HepG2 (cell line): ENCODE results near the gene ZBTB26. TPM values are rescaled to one million over a fixed set of nuclear protein-coding genes. Genes with fewer than 3 reads are reported as not detected.

ENCODE experiments used
- BORCS8-MEF2B ChIP-seq: sonication (generic); formaldehyde crosslinking; IDR thresholded peaks from 2 replicates; pipeline ENCODE4 v1.8.0; 2022; ENCODE audit warnings: mild to moderate bottlenecking, missing genetic modification reagents
- FOXA3 ChIP-seq: IDR thresholded peaks from 2 replicates; pipeline ENCODE4 v1.6.1; 2016; ENCODE audit warnings: missing genetic modification reagents, missing compliant biosample characterization
- FOXO4 ChIP-seq: sonication (generic); formaldehyde crosslinking; conservative IDR thresholded peaks from 2 replicates; pipeline ENCODE4 v1.8.1; 2023; ENCODE audit warnings: missing genetic modification reagents
- KAT8 ChIP-seq: IDR thresholded peaks from 2 replicates; pipeline ENCODE4 v1.6.1; 2016; ENCODE audit warnings: missing genetic modification reagents, missing compliant biosample characterization
- POLR2AphosphoS2 ChIP-seq: IDR thresholded peaks from 2 replicates; pipeline ENCODE4 v1.6.1; 2011; ENCODE audit warnings: low read depth, low read length, improper control_type of control experiment
- PTBP1 ChIP-seq: fragments of 200-400 bp; formaldehyde crosslinking; IDR thresholded peaks from 2 replicates; pipeline ENCODE4 v1.6.1; 2018; ENCODE audit warnings: low read length, low read depth; ENCODE audit not compliant: poor library complexity, severe bottlenecking
- RBM22 ChIP-seq: fragments of 200-400 bp; formaldehyde crosslinking; optimal IDR thresholded peaks from 2 replicates; pipeline ENCODE3; 2017; ENCODE audit warnings: mild to moderate bottlenecking, low read length, moderate library complexity
- SALL1 ChIP-seq: sonication (generic); formaldehyde crosslinking; IDR thresholded peaks from 2 replicates; pipeline ENCODE4 v1.8.0; 2022; ENCODE audit warnings: mild to moderate bottlenecking, missing genetic modification reagents
- SKI ChIP-seq: fragments of 450-650 bp; IDR thresholded peaks from one replicate; pipeline ENCODE4 v1.6.1; 2018; ENCODE audit warnings: mild to moderate bottlenecking; ENCODE audit not compliant: partially characterized antibody
- SMAD9 ChIP-seq: sonication (generic); formaldehyde crosslinking; IDR thresholded peaks from 2 replicates; pipeline ENCODE4 v1.5.1; 2020; ENCODE audit warnings: mild to moderate bottlenecking, missing genetic modification reagents
- YEATS4 ChIP-seq: sonication (generic); formaldehyde crosslinking; IDR thresholded peaks from 2 replicates; pipeline ENCODE4 v1.4.0; 2020; ENCODE audit warnings: missing genetic modification reagents, borderline replicate concordance
- ZNF12 ChIP-seq: sonication (generic); formaldehyde crosslinking; IDR thresholded peaks from 2 replicates; pipeline ENCODE4 v1.5.0; 2020; ENCODE audit warnings: missing genetic modification reagents
- ZNF460 ChIP-seq: sonication (generic); formaldehyde crosslinking; IDR thresholded peaks from 2 replicates; pipeline ENCODE4 v1.5.1; 2020; ENCODE audit warnings: missing genetic modification reagents, mild to moderate bottlenecking, borderline replicate concordance
- ZNF713 ChIP-seq: sonication (generic); formaldehyde crosslinking; IDR thresholded peaks from 2 replicates; pipeline ENCODE4 v1.4.0; 2020; ENCODE audit warnings: mild to moderate bottlenecking, missing genetic modification reagents
- ZNF784 ChIP-seq: sonication (generic); formaldehyde crosslinking; IDR thresholded peaks from 2 replicates; pipeline ENCODE4 v1.5.1; 2020; ENCODE audit warnings: missing genetic modification reagents, mild to moderate bottlenecking, borderline replicate concordance
- ZSCAN20 ChIP-seq: sonication (generic); formaldehyde crosslinking; IDR thresholded peaks from 2 replicates; pipeline ENCODE4 v1.4.0; 2020; ENCODE audit warnings: missing genetic modification reagents, mild to moderate bottlenecking, borderline replicate concordance
- ZSCAN30 ChIP-seq: sonication (generic); formaldehyde crosslinking; IDR thresholded peaks from 2 replicates; pipeline ENCODE4 v1.5.0; 2020; ENCODE audit warnings: mild to moderate bottlenecking, missing genetic modification reagents
- polyA plus RNA-seq, 8 experiments: library from polyadenylated mRNA; depleted of rRNA in 3 of 8; stranded (reverse) in 7 of 8; unstranded in 1 of 8; fragments of >200 nt; fragmentation: Illumina TruSeq in 4 of 8; extraction: Trizol in 4 of 8; gene quantifications; 2 replicates each; pipeline versions ENCODE4 v1.2.1 to v1.2.3, GENCODE V29; 2011 to 2016; ENCODE audit warnings: low read depth in 4 of 8, missing spikeins in 1 of 8, mixed read lengths in 1 of 8; ENCODE audit not compliant: insufficient read depth in 1 of 8
- total RNA-seq, 5 experiments: library from RNA; depleted of rRNA; stranded (reverse); fragments of >200 nt; fragmentation: Illumina TruSeq; extraction: Trizol; gene quantifications; 2 replicates each; pipeline ENCODE4 v1.2.3, GENCODE V29; 2016; ENCODE audit warnings: low read depth in 1 of 5
- TF ChIP-seq, protein P1 (sequence below): IDR thresholded peaks from 2 replicates; pipeline ENCODE4 v1.6.1; 2012; ENCODE audit warnings: low read depth, low read length, improper control_type of control experiment
- TF ChIP-seq, protein P2 (sequence below), 2 experiments: IDR thresholded peaks; 2 replicates each; pipeline ENCODE4 v1.6.1; 2011 to 2012; ENCODE audit warnings: low read length in 2 of 2, borderline replicate concordance in 1 of 2, low read depth in 1 of 2, mild to moderate bottlenecking in 1 of 2, moderate library complexity in 1 of 2
- TF ChIP-seq, protein P3 (sequence below): sonication (generic); formaldehyde crosslinking; IDR thresholded peaks from 2 replicates; pipeline ENCODE4 v1.5.0; 2020; ENCODE audit warnings: missing genetic modification reagents

Gene ZBTB26
- total and polyA plus RNA-seq, 2 of the 13 experiments (the other 11 are each of a cell fraction or from before 2014, with no cell fraction given): 4.5 to 8.6 TPM

GRCh38 chr9:122931226-122932121 is at the start of gene ZBTB26 (continued):
- TF ChIP-seq SMAD9 (no peak), ZSCAN30 (CRISPR knock-in tag) (no peak), FOXA3 (peak; percentile 48), YEATS4 (CRISPR knock-in tag) (0 out of 2 replicates have a peak, but pooled peaks have one; percentile 73), BORCS8-MEF2B (CRISPR knock-in tag) (peak; percentile 69; the same call in 1 of the 2 replicates), ZSCAN20 (CRISPR knock-in tag) (0 out of 2 replicates have a peak, but pooled peaks have one; percentile 49), ZNF12 (CRISPR knock-in tag) (0 out of 2 replicates have a peak, but pooled peaks have one; percentile 8), FOXO4 (CRISPR knock-in tag) (no peak), RBM22 (no peak), POLR2AphosphoS2 (no peak), SKI (no peak), ZNF460 (CRISPR knock-in tag) (no peak), KAT8 (peak; percentile 96), ZNF713 (CRISPR knock-in tag) (no peak), SALL1 (CRISPR knock-in tag) (peak; percentile 57; the same call in 1 of the 2 replicates), ZNF784 (CRISPR knock-in tag) (no peak), PTBP1 (peak; percentile 17)
- TF ChIP-seq, protein P1, sequence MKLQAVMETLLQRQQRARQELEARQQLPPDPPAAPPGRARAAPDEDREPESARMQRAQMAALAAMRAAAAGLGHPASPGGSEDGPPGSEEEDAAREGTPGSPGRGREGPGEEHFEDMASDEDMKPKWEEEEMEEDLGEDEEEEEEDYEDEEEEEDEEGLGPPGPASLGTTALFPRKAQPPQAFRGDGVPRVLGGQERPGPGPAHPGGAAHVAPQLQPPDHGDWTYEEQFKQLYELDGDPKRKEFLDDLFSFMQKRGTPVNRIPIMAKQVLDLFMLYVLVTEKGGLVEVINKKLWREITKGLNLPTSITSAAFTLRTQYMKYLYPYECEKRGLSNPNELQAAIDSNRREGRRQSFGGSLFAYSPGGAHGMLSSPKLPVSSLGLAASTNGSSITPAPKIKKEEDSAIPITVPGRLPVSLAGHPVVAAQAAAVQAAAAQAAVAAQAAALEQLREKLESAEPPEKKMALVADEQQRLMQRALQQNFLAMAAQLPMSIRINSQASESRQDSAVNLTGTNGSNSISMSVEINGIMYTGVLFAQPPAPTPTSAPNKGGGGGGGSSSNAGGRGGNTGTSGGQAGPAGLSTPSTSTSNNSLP: 0 out of 2 replicates have a peak, but pooled peaks have one; percentile 26
- TF ChIP-seq, protein P2, sequence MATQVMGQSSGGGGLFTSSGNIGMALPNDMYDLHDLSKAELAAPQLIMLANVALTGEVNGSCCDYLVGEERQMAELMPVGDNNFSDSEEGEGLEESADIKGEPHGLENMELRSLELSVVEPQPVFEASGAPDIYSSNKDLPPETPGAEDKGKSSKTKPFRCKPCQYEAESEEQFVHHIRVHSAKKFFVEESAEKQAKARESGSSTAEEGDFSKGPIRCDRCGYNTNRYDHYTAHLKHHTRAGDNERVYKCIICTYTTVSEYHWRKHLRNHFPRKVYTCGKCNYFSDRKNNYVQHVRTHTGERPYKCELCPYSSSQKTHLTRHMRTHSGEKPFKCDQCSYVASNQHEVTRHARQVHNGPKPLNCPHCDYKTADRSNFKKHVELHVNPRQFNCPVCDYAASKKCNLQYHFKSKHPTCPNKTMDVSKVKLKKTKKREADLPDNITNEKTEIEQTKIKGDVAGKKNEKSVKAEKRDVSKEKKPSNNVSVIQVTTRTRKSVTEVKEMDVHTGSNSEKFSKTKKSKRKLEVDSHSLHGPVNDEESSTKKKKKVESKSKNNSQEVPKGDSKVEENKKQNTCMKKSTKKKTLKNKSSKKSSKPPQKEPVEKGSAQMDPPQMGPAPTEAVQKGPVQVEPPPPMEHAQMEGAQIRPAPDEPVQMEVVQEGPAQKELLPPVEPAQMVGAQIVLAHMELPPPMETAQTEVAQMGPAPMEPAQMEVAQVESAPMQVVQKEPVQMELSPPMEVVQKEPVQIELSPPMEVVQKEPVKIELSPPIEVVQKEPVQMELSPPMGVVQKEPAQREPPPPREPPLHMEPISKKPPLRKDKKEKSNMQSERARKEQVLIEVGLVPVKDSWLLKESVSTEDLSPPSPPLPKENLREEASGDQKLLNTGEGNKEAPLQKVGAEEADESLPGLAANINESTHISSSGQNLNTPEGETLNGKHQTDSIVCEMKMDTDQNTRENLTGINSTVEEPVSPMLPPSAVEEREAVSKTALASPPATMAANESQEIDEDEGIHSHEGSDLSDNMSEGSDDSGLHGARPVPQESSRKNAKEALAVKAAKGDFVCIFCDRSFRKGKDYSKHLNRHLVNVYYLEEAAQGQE (IDR thresholded peaks at IDR 0.05; ENCODE audit: borderline replicate concordance in 1 of 2, low read depth in 1 of 2, low read length in 2 of 2): peak in 1 of 2 experiments; percentile 22; a peak in 1 of 4 replicates
- TF ChIP-seq, protein P3, sequence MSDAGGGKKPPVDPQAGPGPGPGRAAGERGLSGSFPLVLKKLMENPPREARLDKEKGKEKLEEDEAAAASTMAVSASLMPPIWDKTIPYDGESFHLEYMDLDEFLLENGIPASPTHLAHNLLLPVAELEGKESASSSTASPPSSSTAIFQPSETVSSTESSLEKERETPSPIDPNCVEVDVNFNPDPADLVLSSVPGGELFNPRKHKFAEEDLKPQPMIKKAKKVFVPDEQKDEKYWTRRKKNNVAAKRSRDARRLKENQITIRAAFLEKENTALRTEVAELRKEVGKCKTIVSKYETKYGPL (CRISPR knock-in tag): no peak
